HEK293 (cell line): Measurements from ENCODE around the gene NUB1.

Experiments used
- CTCF ChIA-PET: fragments of 350-600 bp; formaldehyde crosslinking; extraction: SDS; loops from one replicate; lab custom pipeline; 2021; ENCODE audit warnings: antibody characterized with exemption; lab: Yijun Ruan, JAX
- POLR2A ChIA-PET: fragments of 300-600 bp; formaldehyde crosslinking; extraction: SDS; loops from one replicate; lab custom pipeline; 2020; ENCODE audit warnings: antibody characterized with exemption, inconsistent platforms; lab: Yijun Ruan, JAX
- H3K27ac ChIP-seq: fragments of 200-500 bp; sonication (Bioruptor generic); 2 replicates; pipeline ENCODE4 v1.5.1; 2014; ENCODE audit warnings: low read depth, low read length, control low read depth, inconsistent platforms; ENCODE audit errors: extremely low read depth
- H3K36me3 ChIP-seq, 2 experiments: fragments of 200-500 bp in 1 of 2; sonication (Bioruptor generic) in 1 of 2; 1 replicate in 1 of 2; 2 replicates in 1 of 2; pipeline ENCODE4 v1.5.1; 2014 to 2017; ENCODE audit warnings: inconsistent platforms in 2 of 2, low read length in 2 of 2; ENCODE audit not compliant: control insufficient read depth in 2 of 2, insufficient read depth in 1 of 2
- H3K4me1 ChIP-seq: fragments of 200-500 bp; sonication (Bioruptor generic); 2 replicates; pipeline ENCODE4 v1.5.1; 2014; ENCODE audit warnings: mild to moderate bottlenecking, low read length, inconsistent platforms; ENCODE audit not compliant: control insufficient read depth, insufficient read depth
- H3K4me3 ChIP-seq: 2 replicates; pipeline ENCODE4 v1.5.1; 2011; ENCODE audit warnings: low read depth, mild to moderate bottlenecking, control low read depth, low read length, moderate library complexity
- H3K9me3 ChIP-seq: fragments of 200-500 bp; sonication (Bioruptor generic); 2 replicates; pipeline ENCODE4 v1.5.1; 2014; ENCODE audit warnings: low read depth, low read length, inconsistent platforms; ENCODE audit not compliant: control insufficient read depth, insufficient read depth
- BCL11B ChIP-seq: fragments of 450-650 bp; formaldehyde crosslinking; IDR thresholded peaks from 2 replicates; pipeline ENCODE4 v1.5.1; 2016; ENCODE audit warnings: low read depth, missing biosample characterization, missing genetic modification characterization
- GLIS2 ChIP-seq: fragments of 450-650 bp; formaldehyde crosslinking; IDR thresholded peaks from 2 replicates; pipeline ENCODE4 v1.5.1; 2016; ENCODE audit warnings: missing biosample characterization, missing genetic modification characterization
- IKZF3 ChIP-seq: fragments of 450-650 bp; IDR thresholded peaks from 2 replicates; pipeline ENCODE4 v1.5.0; 2018; ENCODE audit warnings: missing biosample characterization, mild to moderate bottlenecking, missing genetic modification characterization, moderate library complexity
- KLF1 ChIP-seq: fragments of 450-650 bp; formaldehyde crosslinking; IDR thresholded peaks from 2 replicates; pipeline ENCODE4 v1.5.1; 2016; ENCODE audit warnings: missing biosample characterization, missing genetic modification characterization
- KLF17 ChIP-seq: fragments of 450-650 bp; formaldehyde crosslinking; IDR thresholded peaks from 2 replicates; pipeline ENCODE4 v1.5.1; 2016; ENCODE audit warnings: missing biosample characterization, missing genetic modification characterization
- KLF7 ChIP-seq: fragments of 450-650 bp; formaldehyde crosslinking; IDR thresholded peaks from 2 replicates; pipeline ENCODE4 v1.5.1; 2016; ENCODE audit warnings: missing biosample characterization, missing genetic modification characterization, borderline replicate concordance
- RBAK ChIP-seq: fragments of 450-650 bp; formaldehyde crosslinking; IDR thresholded peaks from 2 replicates; pipeline ENCODE4 v1.5.1; 2016; ENCODE audit warnings: missing biosample characterization, missing genetic modification characterization
- SP2 ChIP-seq: fragments of 450-650 bp; formaldehyde crosslinking; IDR thresholded peaks from 2 replicates; pipeline ENCODE4 v1.5.1; 2016; ENCODE audit warnings: missing biosample characterization, missing genetic modification characterization
- ZBTB10 ChIP-seq: fragments of 450-650 bp; formaldehyde crosslinking; IDR thresholded peaks from 2 replicates; pipeline ENCODE4 v1.5.1; 2016; ENCODE audit warnings: missing biosample characterization, missing genetic modification characterization
- ZBTB49 ChIP-seq: fragments of 450-650 bp; formaldehyde crosslinking; IDR thresholded peaks from 2 replicates; pipeline ENCODE4 v1.5.1; 2016; ENCODE audit warnings: missing biosample characterization, missing genetic modification characterization, low read depth
- ZFP69B ChIP-seq: fragments of 450-650 bp; formaldehyde crosslinking; IDR thresholded peaks from 2 replicates; pipeline ENCODE4 v1.5.1; 2016; ENCODE audit warnings: missing biosample characterization, missing genetic modification characterization
- ZNF146 ChIP-seq: fragments of 450-650 bp; formaldehyde crosslinking; IDR thresholded peaks from 2 replicates; pipeline ENCODE4 v1.5.1; 2016; ENCODE audit warnings: missing biosample characterization, missing genetic modification characterization
- ZNF157 ChIP-seq: fragments of 450-650 bp; formaldehyde crosslinking; IDR thresholded peaks from 2 replicates; pipeline ENCODE4 v1.5.1; 2016; ENCODE audit warnings: missing biosample characterization, missing genetic modification characterization
- ZNF221 ChIP-seq: fragments of 450-650 bp; formaldehyde crosslinking; IDR thresholded peaks from 2 replicates; pipeline ENCODE4 v1.5.1; 2017; ENCODE audit warnings: missing biosample characterization, missing genetic modification characterization, borderline replicate concordance
- ZNF280C ChIP-seq: fragments of 450-650 bp; formaldehyde crosslinking; IDR thresholded peaks from 2 replicates; pipeline ENCODE4 v1.5.1; 2016; ENCODE audit warnings: missing biosample characterization, missing genetic modification characterization
- ZNF488 ChIP-seq: fragments of 450-650 bp; formaldehyde crosslinking; IDR thresholded peaks from 2 replicates; pipeline ENCODE4 v1.5.1; 2016; ENCODE audit warnings: missing biosample characterization, missing genetic modification characterization
- ZNF513 ChIP-seq: fragments of 450-650 bp; IDR thresholded peaks from 2 replicates; pipeline ENCODE4 v1.5.1; 2018; ENCODE audit warnings: missing biosample characterization, missing genetic modification characterization
- ZNF548 ChIP-seq: fragments of 450-650 bp; formaldehyde crosslinking; IDR thresholded peaks from 2 replicates; pipeline ENCODE4 v1.5.1; 2016; ENCODE audit warnings: missing biosample characterization, missing genetic modification characterization
- ZNF623 ChIP-seq: fragments of 450-650 bp; formaldehyde crosslinking; IDR thresholded peaks from 2 replicates; pipeline ENCODE4 v1.5.1; 2016; ENCODE audit warnings: missing biosample characterization, missing genetic modification characterization

NUB1 gene

GRCh38 chr7:151378496-151379192 is 37.0 kb downstream of the NUB1 start (continued):
- TF ChIP-seq KLF17 (tag by site-specific recombination) = no peak
- no peak for TF ChIP-seq ZNF157 (tag by site-specific recombination)
- TF ChIP-seq ZNF146 (tag by site-specific recombination) = no peak
- no peak for TF ChIP-seq SP2
- no peak for TF ChIP-seq ZNF280C (tag by site-specific recombination)
- no peak for TF ChIP-seq ZNF221 (tag by site-specific recombination)
- no peak for TF ChIP-seq ZFP69B (tag by site-specific recombination)
- no peak for TF ChIP-seq ZNF513 (tag by site-specific recombination)
- no peak for TF ChIP-seq ZNF623
- TF ChIP-seq ZBTB49 (tag by site-specific recombination) = no peak

GRCh38 chr7:151379193-151379520 is 37.5 kb downstream of the NUB1 start:
- Histone ChIP-seq H3K36me3 (peaks cover 0 to 53% of the 10 kb centered on the region in 2 experiments; a peak in 1 of 3 replicates), H3K27ac (no peak overlapping the region), H3K4me3 (no peak overlapping the region), H3K9me3 (no peaks in the 10 kb centered on the region), H3K4me1 (no peaks in the 10 kb centered on the region)
- no peak for TF ChIP-seq RBAK (tag by site-specific recombination)
- TF ChIP-seq ZNF548 (tag by site-specific recombination) = no peak
- no peak for TF ChIP-seq ZBTB10 (tag by site-specific recombination)
- TF ChIP-seq IKZF3 = no peak
- TF ChIP-seq BCL11B (tag by site-specific recombination) = no peak
- TF ChIP-seq ZNF488 = no peak
- TF ChIP-seq GLIS2 = no peak
- no peak for TF ChIP-seq KLF1 (tag by site-specific recombination)
- no peak for TF ChIP-seq KLF7 (tag by site-specific recombination)
- ChIA-PET POLR2A (no interaction called here), CTCF (interaction anchor here (0.6 to 1.2 kb wide), 3 partner anchors 11 to 396 kb away, joined by 3 to 6 read pairs (median 3); no protein-coding TSS in a partner anchor)
